HFFc6 (cell line): ENCODE results near the gene GLIS2. TPM values are rescaled to one million over a fixed set of nuclear protein-coding genes. Genes with fewer than 3 reads are reported as not detected.

ENCODE experiments used
- DNase-seq: peaks from one replicate; pipeline ENCODE4 v3.0.0-alpha.2; 2018
- H3K27ac Mint-ChIP-seq: 2 replicates; pipeline ENCODE4 v1.8.0; 2020; ENCODE audit warnings: mild to moderate bottlenecking, mixed read lengths
- H3K27me3 Mint-ChIP-seq: 2 replicates; pipeline ENCODE4 v1.8.0; 2021; ENCODE audit warnings: mild to moderate bottlenecking, moderate library complexity, mixed read lengths; ENCODE audit not compliant: insufficient read depth
- H3K36me3 Mint-ChIP-seq: 2 replicates; pipeline ENCODE4 v1.8.0; 2021; ENCODE audit warnings: low read depth, mixed read lengths
- H3K4me1 Mint-ChIP-seq: 2 replicates; pipeline ENCODE4 v1.8.0; 2020; ENCODE audit warnings: low read depth, mixed read lengths
- H3K4me3 Mint-ChIP-seq: 2 replicates; pipeline ENCODE4 v1.8.0; 2020; ENCODE audit warnings: mild to moderate bottlenecking, moderate library complexity, mixed read lengths
- H3K9me3 Mint-ChIP-seq: 2 replicates; pipeline ENCODE4 v1.8.0; 2020; ENCODE audit warnings: mild to moderate bottlenecking, mixed read lengths
- CTCF ChIP-seq: fragments of 200-600 bp; sonication (generic); IDR thresholded peaks from 2 replicates; pipeline ENCODE4 v1.5.0; 2021; ENCODE audit warnings: antibody characterized with exemption, mild to moderate bottlenecking
- total RNA-seq, 6 experiments: library from RNA; stranded (reverse); fragmentation: NEBNext Ultra II Directional; extraction: Animal tissue kit (Norgen Biotek cat#: 25700); gene quantifications; 2 replicates in 1 of 6; 3 replicates in 5 of 6; pipeline ENCODE4 v1.2.3, GENCODE V29; 2021

GLIS2 gene
- total RNA-seq, 6 experiments from 2014 or later, result 21.9 to 26.0 (median 23.5) TPM

GRCh38 chr16:4272114-4272956 is 43.5 kb upstream of the GLIS2 start:
- DNase-seq, result no peak

GRCh38 chr16:4273858-4274311 is 42.0 kb upstream of the GLIS2 start:
- H3K27ac Mint-ChIP-seq, result peak overlapping the region; percentile 82
- H3K4me3 Mint-ChIP-seq, result peak overlapping the region; percentile 92
- no peaks in the 10 kb centered on the region for H3K36me3 Mint-ChIP-seq
- peak; percentile 64 for TF ChIP-seq CTCF
- H3K4me1 Mint-ChIP-seq, result peaks cover 13% of the 10 kb centered on the region
- H3K27me3 Mint-ChIP-seq, result peaks cover 6% of the 10 kb centered on the region; the same call in 1 of the 2 replicates
- H3K9me3 Mint-ChIP-seq, result no peaks in the 10 kb centered on the region
- DNase-seq, result peak; percentile 19

More at GRCh38 chr16:4272114-4272956, 43.5 kb upstream of the GLIS2 start:
- Mint-ChIP-seq H3K4me3 (peak overlapping the region; percentile 92), H3K4me1 (peaks cover 13% of the 10 kb centered on the region), H3K27me3 (peaks cover 6% of the 10 kb centered on the region; the same call in 1 of the 2 replicates), H3K9me3 (no peaks in the 10 kb centered on the region), H3K36me3 (no peaks in the 10 kb centered on the region), H3K27ac (peak overlapping the region; percentile 69; the same call in 1 of the 2 replicates)
- no peak for TF ChIP-seq CTCF

GRCh38 chr16:4275861-4276260 is 40.0 kb upstream of the GLIS2 start:
- no peak for TF ChIP-seq CTCF
- no peak for DNase-seq
- peaks cover 3% of the 10 kb centered on the region; the same call in 1 of the 2 replicates for H3K9me3 Mint-ChIP-seq
- H3K4me3 Mint-ChIP-seq, result no peak overlapping the region
- H3K4me1 Mint-ChIP-seq, result peaks cover 9% of the 10 kb centered on the region
- peaks cover 3% of the 10 kb centered on the region; the same call in 1 of the 2 replicates for H3K27me3 Mint-ChIP-seq
- H3K27ac Mint-ChIP-seq, result no peak overlapping the region
- peaks cover 4% of the 10 kb centered on the region; the same call in 1 of the 2 replicates for H3K36me3 Mint-ChIP-seq

- no peak for DNase-seq
- TF ChIP-seq CTCF, result no peak
- Mint-ChIP-seq H3K36me3 (peaks cover 5% of the 10 kb centered on the region; the same call in 1 of the 2 replicates), H3K4me3 (no peak overlapping the region), H3K27me3 (peaks cover 2% of the 10 kb centered on the region; the same call in 1 of the 2 replicates), H3K27ac (no peak overlapping the region), H3K4me1 (peaks cover 5% of the 10 kb centered on the region), H3K9me3 (peaks cover 4% of the 10 kb centered on the region; the same call in 1 of the 2 replicates)
Measured at GRCh38 chr16:4277987-4278513, 37.8 kb upstream of the GLIS2 start.

GRCh38 chr16:4280625-4281024 is 35.2 kb upstream of the GLIS2 start:
- no peak overlapping the region for H3K27ac Mint-ChIP-seq
- H3K27me3 Mint-ChIP-seq, result no peaks in the 10 kb centered on the region; the same call in 1 of the 2 replicates
- H3K4me3 Mint-ChIP-seq, result no peak overlapping the region
- peaks cover 4% of the 10 kb centered on the region; the same call in 1 of the 2 replicates for H3K9me3 Mint-ChIP-seq
- DNase-seq, result no peak
- peaks cover 16% of the 10 kb centered on the region for H3K4me1 Mint-ChIP-seq
- H3K36me3 Mint-ChIP-seq, result peaks cover 5% of the 10 kb centered on the region; the same call in 1 of the 2 replicates
- TF ChIP-seq CTCF, result no peak
